ENCODE results near the gene OR52J3. TPM values are rescaled to one million over a fixed set of nuclear protein-coding genes. Genes with fewer than 3 reads are reported as not detected.
"Not testable (repeated sequence)": the region's sequence is repeated elsewhere in the genome, so short reads cannot be mapped to it uniquely, and the experiment has no call there.

OR52J3 gene
- total RNA-seq, 1 donor from 2014 or later, result not detected

DNA sequence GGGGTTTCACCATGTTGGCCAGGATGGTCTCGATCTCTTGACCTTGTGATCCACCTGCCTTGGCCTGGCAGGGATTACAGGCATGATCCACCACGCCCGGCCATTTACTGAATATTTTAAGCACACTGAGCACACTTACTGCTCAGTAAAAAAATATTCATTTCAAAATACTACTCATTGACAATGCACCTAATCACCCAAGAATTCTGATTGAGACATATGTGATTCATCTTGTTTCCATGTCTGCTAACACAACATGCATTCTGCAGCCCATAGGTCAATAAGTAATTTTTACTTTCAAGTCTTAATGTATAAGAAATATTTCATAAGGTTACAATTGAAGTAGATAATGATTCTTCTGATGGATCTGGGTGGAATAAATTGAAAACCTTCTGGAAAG, 4.2 kb upstream of the OR52J3 start:
- Mint-ChIP-seq H3K27ac (ENCODE audit: unreplicated experiment) (no peak overlapping the region), H3K4me1 (ENCODE audit: unreplicated experiment) (no peaks in the 10 kb centered on the region), H3K27me3 (ENCODE audit: unreplicated experiment) (peaks cover 4% of the 10 kb centered on the region), H3K9me3 (ENCODE audit: unreplicated experiment) (no peaks in the 10 kb centered on the region), H3K36me3 (ENCODE audit: unreplicated experiment) (no peaks in the 10 kb centered on the region), H3K4me3 (ENCODE audit: unreplicated experiment) (no peak overlapping the region)
- TF ChIP-seq CTCF (IDR thresholded peaks at IDR 0.05), result no peak
- DNase-seq (ENCODE audit: extremely low spot score, unreplicated experiment), result no peak

DNA sequence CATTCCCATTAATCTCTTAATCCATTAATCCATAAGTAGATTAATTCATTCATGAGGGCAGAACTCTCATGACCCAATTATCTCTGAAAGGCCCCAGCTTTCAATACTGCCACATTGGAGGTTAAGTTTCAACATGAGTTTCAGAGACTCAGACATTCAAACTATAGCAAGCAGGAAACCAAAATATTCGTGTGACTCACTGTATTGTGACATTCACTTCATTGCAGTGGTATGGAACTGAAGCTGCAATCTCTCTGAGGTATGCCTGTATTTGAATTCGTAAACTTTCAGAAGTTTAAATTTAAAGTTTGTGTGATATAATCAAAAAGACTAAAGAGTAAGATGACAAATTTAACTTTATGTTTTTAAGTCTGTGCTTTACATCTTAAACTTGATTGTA, 2.9 kb upstream of the OR52J3 start:
- no peaks in the 10 kb centered on the region for H3K9me3 Mint-ChIP-seq (ENCODE audit: unreplicated experiment)
- no peak for TF ChIP-seq CTCF (IDR thresholded peaks at IDR 0.05)
- no peak for DNase-seq (ENCODE audit: extremely low spot score, unreplicated experiment)
- no peak overlapping the region for H3K27ac Mint-ChIP-seq (ENCODE audit: unreplicated experiment)
- peaks cover 4% of the 10 kb centered on the region for H3K27me3 Mint-ChIP-seq (ENCODE audit: unreplicated experiment)
- H3K4me1 Mint-ChIP-seq (ENCODE audit: unreplicated experiment), result no peaks in the 10 kb centered on the region
- no peak overlapping the region for H3K4me3 Mint-ChIP-seq (ENCODE audit: unreplicated experiment)
- no peaks in the 10 kb centered on the region for H3K36me3 Mint-ChIP-seq (ENCODE audit: unreplicated experiment)

DNA sequence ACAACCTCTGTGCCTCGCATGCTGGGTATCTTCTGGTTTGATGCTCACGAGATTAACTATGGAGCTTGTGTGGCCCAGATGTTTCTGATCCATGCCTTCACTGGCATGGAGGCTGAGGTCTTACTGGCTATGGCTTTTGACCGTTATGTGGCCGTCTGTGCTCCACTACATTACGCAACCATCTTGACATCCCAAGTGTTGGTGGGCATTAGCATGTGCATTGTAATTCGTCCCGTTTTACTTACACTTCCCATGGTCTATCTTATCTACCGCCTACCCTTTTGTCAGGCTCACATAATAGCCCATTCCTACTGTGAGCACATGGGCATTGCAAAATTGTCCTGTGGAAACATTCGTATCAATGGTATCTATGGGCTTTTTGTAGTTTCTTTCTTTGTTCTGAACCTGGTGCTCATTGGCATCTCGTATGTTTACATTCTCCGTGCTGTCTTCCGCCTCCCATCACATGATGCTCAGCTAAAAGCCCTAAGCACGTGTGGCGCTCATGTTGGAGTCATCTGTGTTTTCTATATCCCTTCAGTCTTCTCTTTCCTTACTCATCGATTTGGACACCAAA, 516 bp downstream of the OR52J3 start:
- Mint-ChIP-seq H3K4me3 (ENCODE audit: unreplicated experiment) (no peak overlapping the region), H3K4me1 (ENCODE audit: unreplicated experiment) (no peaks in the 10 kb centered on the region), H3K27ac (ENCODE audit: unreplicated experiment) (no peak overlapping the region), H3K27me3 (ENCODE audit: unreplicated experiment) (peaks cover 6% of the 10 kb centered on the region), H3K9me3 (ENCODE audit: unreplicated experiment) (no peaks in the 10 kb centered on the region), H3K36me3 (ENCODE audit: unreplicated experiment) (no peaks in the 10 kb centered on the region)
- DNase-seq (ENCODE audit: extremely low spot score, unreplicated experiment), result no peak
- TF ChIP-seq CTCF (IDR thresholded peaks at IDR 0.05), result no peak

DNA sequence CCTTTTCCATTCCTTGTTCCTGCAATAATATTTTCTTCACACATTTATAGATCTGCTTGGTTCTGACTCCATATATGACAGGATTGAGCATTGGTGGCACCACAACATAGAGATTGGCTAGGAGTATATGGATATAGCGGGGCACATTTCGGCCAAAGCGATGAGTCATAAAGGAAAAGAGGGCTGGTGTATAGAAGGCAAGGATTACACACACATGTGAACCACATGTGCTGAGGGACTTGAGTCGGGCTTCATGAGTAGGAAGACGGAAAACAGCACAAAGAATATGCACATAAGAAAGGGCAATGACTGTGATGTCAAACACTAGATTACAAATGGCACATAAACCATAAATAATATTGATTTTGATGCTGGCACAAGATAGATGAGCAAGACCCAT, 12.4 kb downstream of the OR52J3 start:
- not testable (repeated sequence) for DNase-seq (ENCODE audit: extremely low spot score, unreplicated experiment); H3K4me3 Mint-ChIP-seq (ENCODE audit: unreplicated experiment); H3K27ac Mint-ChIP-seq (ENCODE audit: unreplicated experiment); H3K36me3 Mint-ChIP-seq (ENCODE audit: unreplicated experiment); H3K4me1 Mint-ChIP-seq (ENCODE audit: unreplicated experiment); H3K27me3 Mint-ChIP-seq (ENCODE audit: unreplicated experiment); H3K9me3 Mint-ChIP-seq (ENCODE audit: unreplicated experiment)

GRCh38 chr11:5059391-5059790, 13.1 kb downstream of the OR52J3 start, which contains the start of gene OR52E2:
Gene OR52E2 (minus strand): TSS chr11:5059627. CDS start chr11:5059627, 0 bp downstream.
- Mint-ChIP-seq H3K9me3 (ENCODE audit: unreplicated experiment) (no peaks in the 10 kb centered on the region), H3K27ac (ENCODE audit: unreplicated experiment) (no peak within 1 kb of the TSS), H3K4me3 (ENCODE audit: unreplicated experiment) (no peak within 1 kb of the TSS), H3K27me3 (ENCODE audit: unreplicated experiment) (peaks cover 7% of the 10 kb centered on the region), H3K4me1 (ENCODE audit: unreplicated experiment) (no peaks in the 10 kb centered on the region), H3K36me3 (ENCODE audit: unreplicated experiment) (no peaks in the 10 kb centered on the region)
- no peak for TF ChIP-seq CTCF (IDR thresholded peaks at IDR 0.05)
- no peak for DNase-seq (ENCODE audit: extremely low spot score, unreplicated experiment)

DNA sequence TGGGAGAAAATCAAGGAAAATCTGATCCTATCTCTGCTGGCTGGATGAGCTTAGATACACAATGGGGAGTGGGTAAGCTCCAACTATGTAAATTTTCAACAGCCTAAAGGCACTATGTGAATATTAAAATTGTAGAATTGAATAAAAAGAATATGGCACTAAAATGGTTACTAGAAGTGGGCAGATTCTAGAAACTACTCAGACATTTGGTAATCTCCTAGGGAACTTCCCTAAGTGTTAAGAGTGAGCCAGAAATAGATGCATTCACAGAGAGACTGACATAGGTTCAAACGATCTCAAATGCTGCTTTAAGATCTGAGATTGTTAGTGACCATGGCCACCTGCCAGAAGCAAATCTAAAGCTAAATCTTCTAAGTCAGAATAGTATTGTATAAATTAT, 18.7 kb downstream of the OR52J3 start:
- peaks cover 2% of the 10 kb centered on the region for H3K27me3 Mint-ChIP-seq (ENCODE audit: unreplicated experiment)
- no peaks in the 10 kb centered on the region for H3K9me3 Mint-ChIP-seq (ENCODE audit: unreplicated experiment)
- no peak for TF ChIP-seq CTCF (IDR thresholded peaks at IDR 0.05)
- no peak for DNase-seq (ENCODE audit: extremely low spot score, unreplicated experiment)
- no peaks in the 10 kb centered on the region for H3K4me1 Mint-ChIP-seq (ENCODE audit: unreplicated experiment)
- H3K27ac Mint-ChIP-seq (ENCODE audit: unreplicated experiment), result no peak overlapping the region
- H3K36me3 Mint-ChIP-seq (ENCODE audit: unreplicated experiment), result no peaks in the 10 kb centered on the region
- no peak overlapping the region for H3K4me3 Mint-ChIP-seq (ENCODE audit: unreplicated experiment)
